Mesendoderm (in vitro differentiated cells): ENCODE data around the gene TMCC1.

Experiments used
- DNase-seq: peaks from one replicate; pipeline ENCODE4 v3.0.0; 2013
- H2AK5ac ChIP-seq: 2 replicates; pipeline ENCODE4 v1.6.1; 2013; ENCODE audit warnings: low read length, inconsistent platforms
- H2BK120ac ChIP-seq: 2 replicates; pipeline ENCODE4 v1.6.1; 2013; ENCODE audit warnings: low read depth, mild to moderate bottlenecking, low read length, moderate library complexity, mixed read lengths
- H2BK15ac ChIP-seq: replicated peaks from 2 replicates; pipeline ENCODE4 v1.6.1; 2013; ENCODE audit warnings: low read depth, mild to moderate bottlenecking, moderate library complexity
- H2BK5ac ChIP-seq: 2 replicates; pipeline ENCODE4 v1.6.1; 2013; ENCODE audit warnings: low read length, inconsistent platforms
- H3K18ac ChIP-seq: 2 replicates; pipeline ENCODE4 v1.6.1; 2013; ENCODE audit warnings: mild to moderate bottlenecking, low read length, mixed read lengths
- H3K23ac ChIP-seq: one replicate; pipeline ENCODE4 v1.6.1; 2013; ENCODE audit warnings: low read length
- H3K27ac ChIP-seq: 2 replicates; pipeline ENCODE4 v1.5.1; 2013; ENCODE audit warnings: low read depth, mild to moderate bottlenecking, inconsistent platforms, low read length, moderate library complexity
- H3K27me3 ChIP-seq: 2 replicates; pipeline ENCODE4 v1.6.1; 2013; ENCODE audit warnings: low read length, control low read depth, mild to moderate bottlenecking, inconsistent platforms; ENCODE audit not compliant: insufficient read depth, poor library complexity
- H3K36me3 ChIP-seq: 2 replicates; pipeline ENCODE4 v1.6.1; 2013; ENCODE audit warnings: low read length, inconsistent platforms; ENCODE audit not compliant: control insufficient read depth, insufficient read depth
- H3K4ac ChIP-seq: one replicate; pipeline ENCODE4 v1.6.1; 2013; ENCODE audit warnings: low read depth, mild to moderate bottlenecking, low read length, moderate library complexity
- H3K4me1 ChIP-seq: 2 replicates; pipeline ENCODE4 v1.6.1; 2013; ENCODE audit warnings: low read depth, low read length, inconsistent platforms; ENCODE audit not compliant: control insufficient read depth
- H3K4me2 ChIP-seq: 2 replicates; pipeline ENCODE4 v1.6.1; 2013; ENCODE audit warnings: low read length
- H3K4me3 ChIP-seq: 2 replicates; pipeline ENCODE4 v1.5.1; 2013; ENCODE audit warnings: mild to moderate bottlenecking, low read length
- H3K56ac ChIP-seq: one replicate; pipeline ENCODE4 v1.6.1; 2013; ENCODE audit warnings: low read length
- H3K79me1 ChIP-seq: 2 replicates; pipeline ENCODE4 v1.6.1; 2013; ENCODE audit warnings: low read length, inconsistent platforms
- H3K79me2 ChIP-seq: 2 replicates; pipeline ENCODE4 v1.6.1; 2013; ENCODE audit warnings: mild to moderate bottlenecking, low read length; ENCODE audit not compliant: control insufficient read depth, insufficient read depth
- H3K9ac ChIP-seq: 2 replicates; pipeline ENCODE4 v1.6.1; 2013; ENCODE audit warnings: low read length, inconsistent platforms
- H4K5ac ChIP-seq: one replicate; pipeline ENCODE4 v1.6.1; 2013; ENCODE audit warnings: low read length
- H4K8ac ChIP-seq: one replicate; pipeline ENCODE4 v1.6.1; 2013; ENCODE audit warnings: low read depth, mild to moderate bottlenecking, control low read depth, low read length, moderate library complexity
- WGBS: extraction: QIAGEN DNeasy Blood & Tissue Kit; methylation state at CpG from one replicate; pipeline ENCODE4 v1.1.7; 2013; ENCODE audit warnings: low lambda C conversion rate, missing lambda C conversion rate; ENCODE audit not compliant: insufficient coverage; ENCODE audit errors: extremely low coverage; 5-methylcytosine and 5-hydroxymethylcytosine counted together

Gene TMCC1

DNA sequence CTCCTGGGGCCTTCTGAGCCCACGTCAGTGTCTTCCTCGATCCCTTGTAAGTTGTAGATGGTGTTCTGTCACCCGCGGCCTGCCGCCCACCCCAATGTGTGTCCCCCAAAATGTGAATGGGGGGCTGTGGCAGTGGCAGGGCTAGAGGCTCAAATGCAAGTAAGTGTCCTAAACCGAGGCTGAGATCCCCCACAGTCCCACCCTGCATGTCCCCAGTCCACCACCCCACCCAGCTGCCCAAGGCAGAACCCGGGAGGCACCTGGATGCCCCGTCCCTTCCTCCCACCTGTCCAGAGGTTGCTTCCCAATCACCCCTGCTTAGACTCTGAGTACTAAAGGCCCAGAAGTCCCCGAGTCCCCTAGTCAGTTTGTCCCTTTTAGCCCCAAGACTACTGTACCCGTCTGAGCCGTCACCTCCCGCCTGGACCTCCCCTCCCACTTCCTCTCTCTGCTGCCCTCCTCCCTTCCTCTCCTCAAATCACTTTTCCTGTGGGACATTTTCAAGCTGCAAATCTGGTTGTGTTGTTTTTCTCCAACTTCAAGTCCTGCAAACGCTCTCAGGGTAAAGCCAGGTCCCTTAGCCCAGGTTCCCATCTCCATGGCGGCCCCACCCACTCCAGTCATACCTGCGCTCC lies 275.2 kb downstream of the TMCC1 start:
- no CpG with 5 or more reads among the region's 15 CpGs for WGBS
- Histone ChIP-seq H4K8ac (no peak overlapping the region), H3K4me3 (no peak overlapping the region), H3K36me3 (no peaks in the 10 kb centered on the region), H2AK5ac (no peak overlapping the region), H3K56ac (peak overlapping the region; percentile 57), H3K79me1 (no peaks in the 10 kb centered on the region), H3K4me1 (no peaks in the 10 kb centered on the region), H3K79me2 (no peaks in the 10 kb centered on the region), H3K18ac (no peak overlapping the region), H3K4ac (no peak overlapping the region), H3K4me2 (no peak overlapping the region), H3K23ac (no peak overlapping the region), H2BK5ac (no peak overlapping the region), H2BK120ac (no peak overlapping the region), H3K27ac (no peak overlapping the region), H4K5ac (no peak overlapping the region), H3K27me3 (no peaks in the 10 kb centered on the region), H2BK15ac (no peak overlapping the region), H3K9ac (peak overlapping the region; percentile 21)
- DNase-seq: no peak

DNA sequence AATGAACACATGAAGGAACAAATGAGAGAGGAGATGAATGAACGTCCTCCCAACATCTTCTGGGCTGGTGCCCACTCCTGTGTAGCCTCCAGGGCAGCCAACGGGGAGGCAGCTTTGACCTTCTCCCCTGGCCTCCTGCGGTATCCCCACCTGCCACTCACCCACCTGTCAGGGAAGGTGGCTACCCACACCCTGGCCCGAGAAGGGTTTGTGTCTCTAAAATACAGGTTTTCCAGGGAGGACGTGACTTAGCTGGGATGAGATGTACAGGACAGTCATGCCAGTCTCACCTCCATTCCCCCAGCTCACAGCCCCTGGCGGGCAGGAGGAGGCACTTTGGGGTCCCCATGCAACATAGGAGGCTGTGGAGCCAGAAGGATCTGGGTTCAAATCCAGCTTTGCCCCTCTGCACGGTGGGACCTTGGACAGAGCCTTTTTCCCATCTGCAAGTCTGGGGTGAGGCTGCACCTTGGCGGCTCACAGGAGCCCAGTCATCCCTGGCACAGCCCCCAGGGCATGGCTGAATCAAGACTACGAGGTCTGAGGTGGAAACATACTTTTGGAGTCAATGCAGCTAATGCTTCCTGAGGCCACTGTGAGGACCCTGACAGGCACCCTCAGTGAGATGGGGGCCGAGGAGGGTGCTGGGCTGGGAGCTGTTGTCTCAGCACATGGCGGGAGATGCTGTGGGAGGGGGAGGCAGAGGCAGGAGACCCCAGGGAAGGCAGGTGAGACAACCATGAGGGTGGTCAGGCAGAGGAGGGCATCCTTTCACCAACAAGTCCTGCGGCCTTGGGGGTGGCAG lies 275.9 kb downstream of the TMCC1 start:
- Histone ChIP-seq H3K56ac (no peak overlapping the region), H3K79me2 (no peaks in the 10 kb centered on the region), H3K4ac (no peak overlapping the region), H3K23ac (no peak overlapping the region), H2BK5ac (no peak overlapping the region), H3K36me3 (no peaks in the 10 kb centered on the region), H3K9ac (no peak overlapping the region), H2BK120ac (no peak overlapping the region), H3K27ac (no peak overlapping the region), H3K4me3 (no peak overlapping the region), H2BK15ac (no peak overlapping the region), H2AK5ac (no peak overlapping the region), H3K79me1 (no peaks in the 10 kb centered on the region), H3K18ac (no peak overlapping the region), H3K27me3 (no peaks in the 10 kb centered on the region), H4K8ac (no peak overlapping the region), H4K5ac (no peak overlapping the region), H3K4me1 (no peaks in the 10 kb centered on the region), H3K4me2 (no peak overlapping the region)
- no CpG with 5 or more reads among the region's 12 CpGs for WGBS
- no peak for DNase-seq

DNA sequence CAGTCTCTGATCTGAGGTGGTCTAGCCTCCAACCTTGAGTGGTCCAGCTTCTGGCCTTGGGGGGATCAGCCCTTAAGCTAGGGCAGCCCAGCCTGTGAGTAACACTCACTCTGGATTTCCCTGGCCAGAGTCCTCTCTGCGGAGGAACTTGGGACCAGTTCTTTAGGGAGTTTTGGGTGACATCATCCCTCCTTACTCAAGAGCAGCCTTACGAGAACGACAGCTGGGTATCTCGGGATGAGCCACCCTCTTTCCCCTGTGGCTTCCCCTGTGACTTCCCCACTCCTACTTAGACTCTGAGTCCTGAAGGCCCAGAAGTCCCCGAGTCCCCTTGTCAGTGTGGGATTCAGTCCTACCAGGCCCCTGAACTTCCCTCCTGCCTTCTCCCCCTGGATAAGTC lies 276.8 kb downstream of the TMCC1 start:
- Histone ChIP-seq H3K27ac (no peak overlapping the region), H3K4me1 (peaks cover 2% of the 10 kb centered on the region), H3K79me2 (no peaks in the 10 kb centered on the region), H3K79me1 (no peaks in the 10 kb centered on the region), H3K4ac (no peak overlapping the region), H2BK120ac (no peak overlapping the region), H3K56ac (no peak overlapping the region), H4K8ac (no peak overlapping the region), H2BK15ac (no peak overlapping the region), H3K23ac (no peak overlapping the region), H3K36me3 (no peaks in the 10 kb centered on the region), H2AK5ac (no peak overlapping the region), H3K4me3 (no peak overlapping the region), H3K18ac (no peak overlapping the region), H4K5ac (no peak overlapping the region), H3K27me3 (no peaks in the 10 kb centered on the region), H3K4me2 (no peak overlapping the region), H2BK5ac (no peak overlapping the region), H3K9ac (no peak overlapping the region)
- no peak for DNase-seq
- no CpG with 5 or more reads among the region's 5 CpGs for WGBS

DNA sequence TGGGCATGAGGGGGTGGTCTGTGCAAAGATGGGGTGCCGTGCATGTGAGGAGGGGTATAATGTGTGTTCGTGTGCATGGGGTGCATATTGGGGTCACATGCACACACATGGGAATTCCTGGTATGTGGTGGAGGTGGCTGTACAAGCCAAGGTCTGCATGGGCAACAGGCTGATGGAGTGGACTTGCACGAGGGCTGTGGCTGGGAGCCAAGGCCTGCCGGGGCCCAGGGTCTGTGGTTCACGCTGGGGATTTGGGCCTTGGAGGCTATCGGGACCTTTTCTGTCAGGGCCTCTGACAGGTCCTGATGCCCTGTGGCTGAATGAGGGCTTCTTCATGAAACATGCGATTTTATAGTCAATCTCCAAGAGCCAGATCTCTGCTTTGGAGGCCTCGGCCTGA lies 277.2 kb downstream of the TMCC1 start:
- H2BK15ac ChIP-seq: no peak overlapping the region

DNA sequence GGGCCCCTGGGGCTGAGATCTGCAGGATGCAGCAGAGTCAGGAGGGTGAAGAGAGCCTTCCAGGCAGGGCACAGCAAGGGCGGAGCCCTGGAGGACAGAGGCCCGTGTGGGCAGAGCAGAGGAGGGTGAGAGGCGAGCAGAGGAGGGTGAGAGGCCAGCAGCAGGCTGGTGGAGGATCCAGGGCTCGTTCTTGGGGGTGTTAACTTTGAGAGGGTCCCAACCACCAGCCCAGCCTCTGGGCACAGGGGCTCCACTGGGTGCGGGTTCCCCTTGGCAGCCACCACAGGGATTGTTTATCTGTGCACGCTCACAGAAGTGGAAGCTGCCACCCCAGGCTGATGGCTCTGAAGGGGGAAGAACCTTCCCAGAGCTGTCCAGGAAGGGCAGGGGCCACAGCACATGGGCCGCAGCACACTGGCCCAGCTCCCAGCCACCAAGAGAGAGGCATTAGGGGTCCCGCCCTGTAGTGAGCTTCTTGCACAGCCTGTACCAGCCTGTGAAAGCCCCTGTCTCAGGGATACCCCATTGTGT lies 277.7 kb downstream of the TMCC1 start:
- Histone ChIP-seq H3K9ac (no peak overlapping the region), H3K27me3 (no peaks in the 10 kb centered on the region), H3K18ac (no peak overlapping the region), H2AK5ac (no peak overlapping the region), H3K23ac (no peak overlapping the region), H4K5ac (no peak overlapping the region), H3K56ac (no peak overlapping the region), H3K4me3 (no peak overlapping the region), H3K4ac (no peak overlapping the region), H2BK5ac (no peak overlapping the region), H3K4me1 (peaks cover 5% of the 10 kb centered on the region), H3K36me3 (no peaks in the 10 kb centered on the region), H3K79me1 (no peaks in the 10 kb centered on the region), H3K27ac (no peak overlapping the region), H4K8ac (no peak overlapping the region), H3K4me2 (no peak overlapping the region), H2BK120ac (no peak overlapping the region), H3K79me2 (no peaks in the 10 kb centered on the region), H2BK15ac (no peak overlapping the region)
- no CpG with 5 or more reads among the region's 8 CpGs for WGBS
- DNase-seq: no peak

More for the DNA sequence above, 277.2 kb downstream of the TMCC1 start:
- no CpG with 5 or more reads among the region's 8 CpGs for WGBS
- Histone ChIP-seq H3K36me3 (no peaks in the 10 kb centered on the region), H2AK5ac (no peak overlapping the region), H3K18ac (no peak overlapping the region), H2BK120ac (no peak overlapping the region), H3K79me1 (no peaks in the 10 kb centered on the region), H3K4me3 (no peak overlapping the region), H3K23ac (no peak overlapping the region), H4K8ac (no peak overlapping the region), H3K27me3 (no peaks in the 10 kb centered on the region), H3K79me2 (no peaks in the 10 kb centered on the region), H3K9ac (no peak overlapping the region), H3K4ac (no peak overlapping the region), H3K27ac (no peak overlapping the region), H3K4me2 (no peak overlapping the region), H2BK5ac (no peak overlapping the region), H3K56ac (no peak overlapping the region), H3K4me1 (peaks cover 5% of the 10 kb centered on the region), H4K5ac (no peak overlapping the region)
- no peak for DNase-seq
